Upper lobe of left lung (tissue), 6 donors: ENCODE results near the gene WNT9B. TPM values are rescaled to one million over a fixed set of nuclear protein-coding genes. Genes with fewer than 3 reads are reported as not detected.

Experiments used
- ATAC-seq, 2 donors: fragments of 200-7000 bp; cut with Tn5 transposase; one replicate each; pipeline ENCODE4 v1.9.1; 2022; ENCODE audit warnings: mild to moderate bottlenecking in 2 of 2, moderate library complexity in 2 of 2; ENCODE audit not compliant: low FRiP score in 2 of 2
- DNase-seq, 2 donors: peaks; one replicate each; pipeline ENCODE4 v3.0.0-alpha.2; 2019 to 2020
- H3K27ac ChIP-seq, 4 donors: fragments of 200-600 bp; sonication (generic); one replicate each; pipeline ENCODE4 v1.5.1; 2016 to 2019
- H3K27me3 ChIP-seq, 4 donors: fragments of 200-600 bp; sonication (generic); one replicate each; pipeline ENCODE4 v1.5.1; 2017 to 2019
- H3K36me3 ChIP-seq, 4 donors: fragments of 200-600 bp; sonication (generic); one replicate each; pipeline ENCODE4 v1.5.1; 2016 to 2019
- H3K4me1 ChIP-seq, 4 donors: fragments of 200-600 bp; sonication (generic); one replicate each; pipeline ENCODE4 v1.5.1; 2018 to 2019
- H3K4me3 ChIP-seq, 4 donors: fragments of 200-600 bp; sonication (generic); one replicate each; pipeline ENCODE4 v1.5.1; 2017 to 2019; ENCODE audit warnings: mild to moderate bottlenecking in 2 of 4, moderate library complexity in 1 of 4
- H3K9me3 ChIP-seq, 4 donors: fragments of 200-600 bp; sonication (generic); one replicate each; pipeline ENCODE4 v1.5.1; 2018 to 2019
- CTCF ChIP-seq, 6 experiments: fragments of 450-650 bp in 4 of 6; fragments of 200-600 bp in 2 of 6; sonication (generic) in 2 of 6; IDR thresholded peaks; one replicate each; pipeline ENCODE4 v1.5.1; 2016 to 2019; ENCODE audit warnings: antibody characterized with exemption in 6 of 6
- EP300 ChIP-seq, 4 donors: sonication (generic); formaldehyde crosslinking; IDR thresholded peaks; one replicate each; pipeline ENCODE4 v1.5.1; 2017; ENCODE audit warnings: antibody characterized with exemption in 4 of 4, control low read depth in 2 of 4
- POLR2A ChIP-seq, 4 donors: fragments of 450-650 bp; IDR thresholded peaks; one replicate each; pipeline ENCODE4 v1.5.1; 2016 to 2017; ENCODE audit warnings: antibody characterized with exemption in 4 of 4, mild to moderate bottlenecking in 2 of 4
- POLR2AphosphoS5 ChIP-seq, 2 donors: sonication (generic); formaldehyde crosslinking; IDR thresholded peaks; one replicate each; pipeline ENCODE4 v1.5.1; 2017; ENCODE audit warnings: antibody characterized with exemption in 2 of 2
- WGBS, 2 donors: methylation state at CpG; one replicate each; pipeline ENCODE4 v1.1.5; 2017 to 2018; 5-methylcytosine and 5-hydroxymethylcytosine counted together
- total RNA-seq, 6 donors: library from RNA; depleted of rRNA in 4 of 6; stranded (reverse); fragments of >200 nt in 4 of 6; gene quantifications; one replicate each; pipeline versions ENCODE4 v1.1.0 to v1.2.1, GENCODE V29; 2016 to 2021
- donor health status: DM: no; HTN: no; CAD: no; lungs with moderate emphysema.
- donor health status: DM: no; HTN: yes; CAD: no; lungs with severe emphysema.

The WNT9B gene
- total RNA-seq, 6 donors from 2014 or later: 0.26 to 8.3 (median 1.8) TPM; not detected in 3

DNA sequence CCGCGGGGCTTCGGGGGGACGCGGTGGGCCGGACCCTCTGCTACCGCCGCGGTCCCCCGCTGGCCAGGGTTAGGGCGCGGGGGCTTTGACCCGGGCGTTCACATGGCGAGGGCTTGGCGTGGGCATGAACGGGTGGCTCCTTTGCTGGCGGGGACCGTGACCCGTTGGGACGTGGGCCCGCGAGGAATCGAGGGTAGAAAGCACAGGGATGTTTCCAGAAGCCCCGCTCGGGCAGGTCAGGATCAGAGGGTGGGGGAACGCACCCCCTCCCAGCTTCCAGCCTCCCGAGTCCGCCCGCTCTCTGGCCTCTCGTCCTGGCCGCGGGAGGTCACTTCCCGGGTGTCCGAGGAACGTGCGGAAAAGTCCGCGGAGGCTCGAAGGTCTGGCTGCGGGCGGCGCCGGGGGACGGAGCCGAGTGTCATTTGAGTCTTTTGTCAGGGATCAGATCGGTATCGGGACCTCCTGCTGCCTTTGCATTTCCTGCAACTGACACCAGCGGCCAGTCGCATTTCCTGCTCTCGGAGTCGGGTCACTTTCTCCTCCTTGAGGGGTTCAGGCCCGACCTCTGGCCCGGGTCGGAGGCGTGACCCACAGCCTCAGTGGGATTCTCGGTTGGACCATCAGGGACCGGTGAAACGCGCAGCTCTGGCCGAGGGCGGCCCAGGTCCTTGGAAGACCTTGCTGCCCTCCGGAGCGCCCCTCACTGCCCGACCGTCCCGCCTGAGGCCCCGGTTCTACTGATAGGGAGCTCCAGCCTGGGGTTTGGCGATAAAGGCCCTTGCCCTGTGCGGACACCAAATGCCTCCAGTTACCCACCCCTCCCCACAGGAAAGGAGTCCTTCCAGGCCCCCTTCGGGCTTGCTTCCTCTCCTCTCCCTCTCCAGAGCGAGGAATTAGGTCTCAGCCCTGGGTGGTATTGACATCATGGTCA lies 32.2 kb upstream of the WNT9B start:
- 2 to 11% methylated on average over 11 to 66 of the region's 72 CpGs for WGBS, 2 donors
- H3K27ac ChIP-seq: no peak overlapping the region
- H3K4me3 ChIP-seq: peak overlapping the region in 3 of 4 donors; percentile 27 to 46 (median 44)
- H3K4me1 ChIP-seq: peaks cover 21 to 29% (median 25%) of the 10 kb centered on the region in 4 donors
- H3K9me3 ChIP-seq: no peaks in the 10 kb centered on the region
- ATAC-seq (peak in 1 of 2 donors; percentile 31), DNase-seq (peak in 1 of 2 donors; percentile 86)
- H3K36me3 ChIP-seq: no peaks in the 10 kb centered on the region
- H3K27me3 ChIP-seq: peaks cover 4 to 63% (median 41%) of the 10 kb centered on the region in 4 donors
- TF ChIP-seq CTCF (IDR thresholded peaks at IDR 0.05): no peak
- TF ChIP-seq EP300 (IDR thresholded peaks at IDR 0.05): no peak
- TF ChIP-seq POLR2A (IDR thresholded peaks at IDR 0.05): no peak
- TF ChIP-seq POLR2AphosphoS5 (IDR thresholded peaks at IDR 0.05): no peak

DNA sequence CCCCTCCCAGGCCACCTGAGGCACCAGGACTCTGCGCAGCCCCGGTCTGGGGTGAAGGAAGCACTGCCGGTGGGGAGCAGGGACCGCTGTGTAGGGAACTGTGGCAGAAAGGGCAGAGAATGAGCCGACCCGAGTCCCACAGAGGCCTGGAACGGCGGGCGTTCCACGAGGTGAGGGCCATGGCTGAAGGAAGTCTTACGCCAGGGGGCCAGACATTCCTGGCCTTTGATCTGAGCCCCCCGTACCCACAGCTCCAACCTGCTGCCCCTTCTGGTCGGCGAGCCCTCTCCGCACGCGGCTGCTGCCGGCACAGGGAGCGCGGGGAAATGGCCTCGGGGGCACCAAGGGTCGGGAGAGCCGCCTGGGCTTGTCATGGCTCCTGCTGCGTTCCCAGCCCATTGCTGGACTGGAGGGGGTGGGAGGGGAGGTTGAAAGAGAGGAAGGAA lies 31.5 kb upstream of the WNT9B start:
- Histone ChIP-seq H3K4me3 (no peak overlapping the region), H3K27ac (no peak overlapping the region), H3K4me1 (peaks cover 21 to 29% (median 25%) of the 10 kb centered on the region in 4 donors), H3K36me3 (no peaks in the 10 kb centered on the region), H3K9me3 (no peaks in the 10 kb centered on the region), H3K27me3 (peaks cover 4 to 61% (median 39%) of the 10 kb centered on the region in 4 donors)
- 10 to 11% methylated on average over 20 to 23 of the region's 24 CpGs for WGBS, 2 donors
- DNase-seq (no peak), ATAC-seq (no peak)
- TF ChIP-seq POLR2AphosphoS5 (IDR thresholded peaks at IDR 0.05) (no peak), CTCF (IDR thresholded peaks at IDR 0.05) (no peak), POLR2A (IDR thresholded peaks at IDR 0.05) (no peak), EP300 (IDR thresholded peaks at IDR 0.05) (no peak)

- Histone ChIP-seq H3K27ac (no peak overlapping the region), H3K4me1 (peaks cover 21 to 29% (median 25%) of the 10 kb centered on the region in 4 donors), H3K27me3 (peaks cover 4 to 61% (median 39%) of the 10 kb centered on the region in 4 donors), H3K4me3 (no peak overlapping the region), H3K36me3 (no peaks in the 10 kb centered on the region), H3K9me3 (no peaks in the 10 kb centered on the region)
- no peak for DNase-seq
- TF ChIP-seq CTCF (IDR thresholded peaks at IDR 0.05): no peak
- no peak for ATAC-seq
- WGBS, 2 donors: 23 to 52% methylated on average over 8 to 12 of the region's 13 CpGs
Observed at GRCh38 chr17:46820592-46821450, 30.6 kb upstream of the WNT9B start.

- no peaks in the 10 kb centered on the region for H3K9me3 ChIP-seq
- H3K4me3 ChIP-seq: no peak overlapping the region
- ATAC-seq (no peak), DNase-seq (no peak)
- no peaks in the 10 kb centered on the region for H3K36me3 ChIP-seq
- H3K27me3 ChIP-seq: peaks cover 4 to 58% (median 37%) of the 10 kb centered on the region in 4 donors
- no peak overlapping the region for H3K27ac ChIP-seq
- TF ChIP-seq POLR2AphosphoS5 (IDR thresholded peaks at IDR 0.05): no peak
- TF ChIP-seq EP300 (IDR thresholded peaks at IDR 0.05): no peak
- H3K4me1 ChIP-seq: peaks cover 21 to 29% (median 25%) of the 10 kb centered on the region in 4 donors
- WGBS, 2 donors: 15 to 21% methylated on average over 31 of the region's 31 CpGs
Observed at GRCh38 chr17:46821482-46822387, 29.6 kb upstream of the WNT9B start.
